Retinal pigment epithelial cell (primary cell): Measurements from ENCODE around the gene SLIT1.

Experiments used
- DNase-seq: peaks from one replicate; pipeline ENCODE4 v3.0.0-alpha.2; 2010; ENCODE audit warnings: low read depth
- H3K4me3 ChIP-seq: 2 replicates; pipeline ENCODE4 v1.5.1; 2011; ENCODE audit warnings: mild to moderate bottlenecking, low read length, control low read depth, moderate library complexity
- TF ChIP-seq, protein P1 (sequence below): conservative IDR thresholded peaks from 2 replicates; pipeline ENCODE4 v1.5.1; 2011; ENCODE audit warnings: low read depth, low read length, control low read depth, inconsistent platforms

SLIT1 gene

DNA sequence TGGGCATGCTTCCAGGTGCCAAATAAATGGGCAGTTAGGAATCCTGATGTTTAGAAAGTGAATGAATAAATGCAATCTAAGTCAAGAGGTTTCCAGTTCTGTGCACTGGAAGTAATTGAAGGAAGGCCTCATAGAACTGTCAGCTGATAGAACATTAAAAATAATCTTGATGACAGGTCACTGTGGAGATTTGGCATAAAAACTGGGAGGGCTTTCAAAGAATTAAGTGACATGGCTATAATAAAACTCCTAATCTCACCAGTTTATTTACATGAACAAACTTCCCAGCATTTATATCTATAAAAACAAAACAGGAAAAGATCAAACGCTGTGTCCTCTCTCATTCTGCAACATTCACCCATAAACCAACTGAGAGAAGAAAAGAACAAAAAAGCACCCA is 170.5 kb downstream of the SLIT1 start:
- no peak overlapping the region for H3K4me3 ChIP-seq
- TF ChIP-seq, protein P1, sequence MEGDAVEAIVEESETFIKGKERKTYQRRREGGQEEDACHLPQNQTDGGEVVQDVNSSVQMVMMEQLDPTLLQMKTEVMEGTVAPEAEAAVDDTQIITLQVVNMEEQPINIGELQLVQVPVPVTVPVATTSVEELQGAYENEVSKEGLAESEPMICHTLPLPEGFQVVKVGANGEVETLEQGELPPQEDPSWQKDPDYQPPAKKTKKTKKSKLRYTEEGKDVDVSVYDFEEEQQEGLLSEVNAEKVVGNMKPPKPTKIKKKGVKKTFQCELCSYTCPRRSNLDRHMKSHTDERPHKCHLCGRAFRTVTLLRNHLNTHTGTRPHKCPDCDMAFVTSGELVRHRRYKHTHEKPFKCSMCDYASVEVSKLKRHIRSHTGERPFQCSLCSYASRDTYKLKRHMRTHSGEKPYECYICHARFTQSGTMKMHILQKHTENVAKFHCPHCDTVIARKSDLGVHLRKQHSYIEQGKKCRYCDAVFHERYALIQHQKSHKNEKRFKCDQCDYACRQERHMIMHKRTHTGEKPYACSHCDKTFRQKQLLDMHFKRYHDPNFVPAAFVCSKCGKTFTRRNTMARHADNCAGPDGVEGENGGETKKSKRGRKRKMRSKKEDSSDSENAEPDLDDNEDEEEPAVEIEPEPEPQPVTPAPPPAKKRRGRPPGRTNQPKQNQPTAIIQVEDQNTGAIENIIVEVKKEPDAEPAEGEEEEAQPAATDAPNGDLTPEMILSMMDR, result no peak
- no peak for DNase-seq

DNA sequence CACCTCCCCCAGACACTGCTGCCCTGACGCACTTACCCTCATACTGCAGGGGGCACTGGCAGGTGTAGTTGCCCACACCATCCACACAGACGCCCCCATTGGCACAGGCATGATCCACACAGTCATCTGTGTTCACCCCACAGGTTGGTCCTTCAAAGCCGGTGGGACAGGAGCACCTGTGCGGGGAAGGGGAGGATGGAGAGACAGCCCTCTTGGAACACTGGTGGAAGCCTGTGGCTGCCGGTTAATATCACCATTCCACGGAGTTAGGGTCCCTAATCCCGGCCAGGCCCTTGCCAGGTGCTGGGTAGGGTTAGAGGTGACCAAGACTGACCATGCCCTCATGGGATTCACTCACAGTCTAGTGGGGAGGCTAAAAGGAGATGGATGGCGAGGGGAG is 171.8 kb downstream of the SLIT1 start:
- TF ChIP-seq, protein P1, result no peak
- DNase-seq, result no peak
- no peak overlapping the region for H3K4me3 ChIP-seq

DNA sequence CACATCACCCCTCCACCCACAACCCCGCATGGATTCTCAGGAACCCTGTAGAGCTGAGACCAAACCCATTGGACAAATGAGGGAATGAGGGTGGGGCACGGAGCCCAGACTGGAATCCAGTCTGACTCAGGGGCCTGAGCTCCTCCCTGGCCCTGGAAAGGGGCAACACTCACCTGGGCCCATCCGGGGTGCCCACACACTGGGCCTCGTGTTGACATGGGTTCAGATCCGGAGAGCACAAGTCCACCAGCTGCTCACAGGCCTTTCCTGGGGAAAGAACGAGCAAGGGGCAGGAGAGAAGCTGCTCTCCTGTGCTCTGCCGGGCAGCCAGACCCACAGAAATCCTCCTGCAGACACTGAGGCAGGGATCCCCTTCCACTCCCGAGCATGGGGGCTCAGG is 172.2 kb downstream of the SLIT1 start:
- DNase-seq, result no peak
- TF ChIP-seq, protein P1, result no peak
- H3K4me3 ChIP-seq, result no peak overlapping the region

DNA sequence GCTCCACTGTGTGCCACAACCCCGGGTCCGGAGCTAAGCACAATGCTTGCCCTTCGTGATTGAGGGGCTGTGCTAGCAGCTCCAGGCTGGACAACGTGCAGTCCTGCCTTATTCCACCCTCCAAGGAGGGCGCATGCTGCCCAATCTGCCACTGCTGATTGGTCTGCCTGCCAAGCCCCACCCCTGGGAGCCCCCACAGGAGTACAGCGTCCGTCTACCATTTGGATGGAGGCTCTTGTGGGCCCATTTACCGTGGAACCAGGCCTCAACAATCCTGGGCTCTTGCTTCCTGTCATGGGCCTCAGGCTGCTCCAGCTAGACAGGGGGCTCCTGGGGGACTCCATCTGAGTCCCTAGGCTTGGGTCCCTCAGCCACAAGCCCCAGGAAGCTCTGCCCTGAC is 173.3 kb downstream of the SLIT1 start:
- no peak for DNase-seq
- TF ChIP-seq, protein P1, result no peak
- H3K4me3 ChIP-seq, result no peak overlapping the region

DNA sequence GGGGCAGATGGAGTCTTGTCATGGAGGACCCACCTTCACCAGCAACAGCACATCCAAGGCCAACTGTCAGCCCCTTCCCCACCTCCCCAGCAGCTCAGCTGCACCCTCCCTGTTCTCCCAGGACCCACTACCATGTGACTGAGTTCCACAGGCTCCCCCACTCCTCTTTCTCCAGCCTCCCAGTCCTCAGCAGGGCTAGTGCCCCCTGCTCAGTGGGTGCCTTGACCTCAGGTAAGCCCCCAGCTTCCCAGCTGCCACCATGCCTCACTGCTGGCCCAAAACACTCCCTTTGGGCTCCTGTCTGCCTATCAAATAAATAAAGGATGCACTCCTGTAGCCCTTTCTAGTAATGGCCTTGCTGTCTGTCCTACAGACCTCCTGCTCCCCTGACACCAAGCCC is 174.4 kb downstream of the SLIT1 start:
- TF ChIP-seq, protein P1, result no peak

DNA sequence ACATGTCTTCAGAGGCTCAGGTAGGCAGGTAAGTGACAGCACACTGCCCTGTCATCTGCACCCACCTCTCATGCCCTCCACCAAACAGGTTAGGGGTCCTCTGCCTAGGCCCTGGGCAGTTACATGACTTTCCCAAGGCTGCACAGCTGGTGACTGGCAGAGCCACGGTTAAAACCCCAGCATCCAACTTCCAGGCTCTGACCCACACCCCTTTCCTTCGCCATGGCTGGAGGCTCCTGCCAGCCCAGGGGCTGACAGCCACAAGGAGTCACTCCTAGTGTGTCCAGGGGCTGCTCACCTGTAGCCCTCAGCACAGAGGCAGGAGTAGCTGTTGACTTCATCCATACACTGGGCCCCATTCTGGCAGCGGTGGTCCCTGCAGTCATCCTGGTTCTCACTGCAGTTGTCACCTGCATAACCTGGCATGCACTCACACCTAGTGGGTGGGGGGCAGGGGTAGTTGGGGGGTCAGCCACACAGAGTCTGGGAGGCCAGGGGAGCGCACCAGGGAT is 175.0 kb downstream of the SLIT1 start:
- DNase-seq, result no peak
- no peak overlapping the region for H3K4me3 ChIP-seq
- TF ChIP-seq, protein P1, result no peak

More for the DNA sequence above, 174.4 kb downstream of the SLIT1 start:
- DNase-seq, result no peak
- no peak overlapping the region for H3K4me3 ChIP-seq

DNA sequence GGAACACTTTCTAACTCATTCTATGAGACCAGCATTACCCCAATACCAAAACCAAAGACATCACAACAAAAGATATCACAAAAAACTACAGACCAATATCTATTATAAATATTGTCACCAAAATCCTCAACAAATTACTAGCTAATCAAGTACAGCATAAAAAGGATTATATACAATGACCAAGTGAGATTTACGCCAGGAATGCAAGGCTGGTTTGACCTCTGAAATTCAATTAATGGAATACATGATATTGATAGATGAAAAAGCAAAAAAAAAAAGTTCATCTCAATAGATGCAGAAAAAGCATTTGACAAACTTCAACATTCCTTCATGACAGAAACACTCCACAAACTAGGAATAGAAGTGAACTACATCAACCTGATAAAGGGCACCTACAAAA is 178.3 kb downstream of the SLIT1 start:
- DNase-seq, result no peak
- TF ChIP-seq, protein P1, result no peak
- no peak overlapping the region for H3K4me3 ChIP-seq
